ENCODE results near the gene NPHP4. TPM values are rescaled to one million over a fixed set of nuclear protein-coding genes. Genes with fewer than 3 reads are reported as not detected.

Gene NPHP4
- polyA plus RNA-seq, 4 donors: 1.4 to 10.0 (median 2.8) TPM

GRCh38 chr1:5960336-5960735 is 31.9 kb downstream of the NPHP4 start:
- FAIRE-seq (no peak), DNase-seq (no peak)
- Histone ChIP-seq H3K4me1 (ENCODE audit: control insufficient read depth in 3 of 3, insufficient read depth in 2 of 3, low read depth in 1 of 3, low read length in 2 of 3) (no peaks in the 10 kb centered on the region), H3K9me3 (ENCODE audit: control insufficient read depth in 2 of 2, insufficient read depth in 1 of 2, low read depth in 1 of 2, low read length in 1 of 2) (no peaks in the 10 kb centered on the region), H3K36me3 (ENCODE audit: control insufficient read depth in 3 of 3, insufficient read depth in 2 of 3, low read depth in 1 of 3, low read length in 3 of 3) (peaks cover 0 to 48% (median 0%) of the 10 kb centered on the region in 3 donors), H3K27ac (ENCODE audit: low read depth in 1 of 3, low read length in 2 of 3) (no peak overlapping the region), H3K4me3 (ENCODE audit: low read depth in 1 of 3, low read length in 3 of 3) (no peak overlapping the region), H3K27me3 (ENCODE audit: control insufficient read depth in 3 of 3, insufficient read depth in 3 of 3, low read length in 3 of 3) (no peaks in the 10 kb centered on the region)
- WGBS, 3 donors: 87 to 91% (median 90%) methylated on average over 7 of the region's 7 CpGs

DNA sequence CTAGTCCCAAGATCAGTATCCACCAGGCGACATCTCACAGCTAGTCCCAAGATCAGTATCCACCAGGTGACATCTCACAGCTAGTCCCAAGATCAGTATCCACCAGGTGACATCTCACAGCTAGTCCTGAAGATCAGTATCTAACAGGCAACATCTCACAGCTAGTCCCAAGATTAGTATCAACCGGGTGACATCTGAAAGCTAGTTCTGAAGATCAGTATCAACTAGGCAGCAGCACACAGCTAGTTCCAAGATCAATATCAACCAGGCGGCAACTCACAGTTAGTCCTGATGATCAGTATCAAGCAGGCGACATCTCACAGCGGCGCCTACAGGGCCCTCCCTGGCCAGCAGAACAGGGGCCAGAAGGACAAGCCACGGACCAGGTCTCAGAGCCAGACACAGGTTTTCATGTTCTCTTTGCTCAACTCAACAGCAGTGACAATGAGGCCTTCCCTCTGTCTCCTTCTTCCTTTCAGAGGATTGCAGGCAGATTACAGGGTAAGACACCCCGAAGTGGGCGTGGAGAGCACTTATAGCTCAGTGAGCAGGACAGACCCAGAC is 32.5 kb downstream of the NPHP4 start:
- no peak overlapping the region for H3K4me3 ChIP-seq (ENCODE audit: low read depth in 1 of 3, low read length in 3 of 3)
- H3K27me3 ChIP-seq (ENCODE audit: control insufficient read depth in 3 of 3, insufficient read depth in 3 of 3, low read length in 3 of 3): no peaks in the 10 kb centered on the region
- peaks cover 0 to 48% (median 2%) of the 10 kb centered on the region in 3 donors for H3K36me3 ChIP-seq (ENCODE audit: control insufficient read depth in 3 of 3, insufficient read depth in 2 of 3, low read depth in 1 of 3, low read length in 3 of 3)
- H3K27ac ChIP-seq (ENCODE audit: low read depth in 1 of 3, low read length in 2 of 3): no peak overlapping the region
- H3K9me3 ChIP-seq (ENCODE audit: control insufficient read depth in 2 of 2, insufficient read depth in 1 of 2, low read depth in 1 of 2, low read length in 1 of 2): no peaks in the 10 kb centered on the region
- whole genome bisulfite sequencing, 3 donors: 90 to 97% (median 95%) methylated on average over 8 to 9 of the region's 9 CpGs
- FAIRE-seq: no peak
- no peaks in the 10 kb centered on the region for H3K4me1 ChIP-seq (ENCODE audit: control insufficient read depth in 3 of 3, insufficient read depth in 2 of 3, low read depth in 1 of 3, low read length in 2 of 3)
- DNase-seq: no peak

GRCh38 chr1:5959087-5959486 is 33.1 kb downstream of the NPHP4 start:
- no peaks in the 10 kb centered on the region for H3K9me3 ChIP-seq (ENCODE audit: control insufficient read depth in 2 of 2, insufficient read depth in 1 of 2, low read depth in 1 of 2, low read length in 1 of 2)
- no peak overlapping the region for H3K27ac ChIP-seq (ENCODE audit: low read depth in 1 of 3, low read length in 2 of 3)
- WGBS, 3 donors: 88 to 94% (median 92%) methylated on average over 13 of the region's 13 CpGs
- H3K36me3 ChIP-seq (ENCODE audit: control insufficient read depth in 3 of 3, insufficient read depth in 2 of 3, low read depth in 1 of 3, low read length in 3 of 3): peaks cover 0 to 48% (median 2%) of the 10 kb centered on the region in 3 donors
- no peaks in the 10 kb centered on the region for H3K27me3 ChIP-seq (ENCODE audit: control insufficient read depth in 3 of 3, insufficient read depth in 3 of 3, low read length in 3 of 3)
- DNase-seq (no peak), FAIRE-seq (no peak)
- H3K4me1 ChIP-seq (ENCODE audit: control insufficient read depth in 3 of 3, insufficient read depth in 2 of 3, low read depth in 1 of 3, low read length in 2 of 3): no peaks in the 10 kb centered on the region
- H3K4me3 ChIP-seq (ENCODE audit: low read depth in 1 of 3, low read length in 3 of 3): no peak overlapping the region

- FAIRE-seq (no peak), DNase-seq (no peak)
- Histone ChIP-seq H3K27me3 (ENCODE audit: control insufficient read depth in 3 of 3, insufficient read depth in 3 of 3, low read length in 3 of 3) (no peaks in the 10 kb centered on the region), H3K4me3 (ENCODE audit: low read depth in 1 of 3, low read length in 3 of 3) (no peak overlapping the region), H3K36me3 (ENCODE audit: control insufficient read depth in 3 of 3, insufficient read depth in 2 of 3, low read depth in 1 of 3, low read length in 3 of 3) (peaks cover 0 to 51% (median 2%) of the 10 kb centered on the region in 3 donors), H3K27ac (ENCODE audit: low read depth in 1 of 3, low read length in 2 of 3) (no peak overlapping the region), H3K9me3 (ENCODE audit: control insufficient read depth in 2 of 2, insufficient read depth in 1 of 2, low read depth in 1 of 2, low read length in 1 of 2) (no peaks in the 10 kb centered on the region), H3K4me1 (ENCODE audit: control insufficient read depth in 3 of 3, insufficient read depth in 2 of 3, low read depth in 1 of 3, low read length in 2 of 3) (no peaks in the 10 kb centered on the region)
- WGBS, 3 donors: 88 to 89% (median 89%) methylated on average over 10 of the region's 10 CpGs
Observed at GRCh38 chr1:5956022-5956830, 36.0 kb downstream of the NPHP4 start.

- DNase-seq (no peak), FAIRE-seq (no peak)
- H3K4me3 ChIP-seq (ENCODE audit: low read depth in 1 of 3, low read length in 3 of 3): no peak overlapping the region
- H3K27me3 ChIP-seq (ENCODE audit: control insufficient read depth in 3 of 3, insufficient read depth in 3 of 3, low read length in 3 of 3): no peaks in the 10 kb centered on the region
- WGBS, 3 donors: 91 to 93% (median 92%) methylated on average over 10 of the region's 10 CpGs
- H3K4me1 ChIP-seq (ENCODE audit: control insufficient read depth in 3 of 3, insufficient read depth in 2 of 3, low read depth in 1 of 3, low read length in 2 of 3): no peaks in the 10 kb centered on the region
- H3K36me3 ChIP-seq (ENCODE audit: control insufficient read depth in 3 of 3, insufficient read depth in 2 of 3, low read depth in 1 of 3, low read length in 3 of 3): peaks cover 0 to 49% (median 2%) of the 10 kb centered on the region in 3 donors
- H3K9me3 ChIP-seq (ENCODE audit: control insufficient read depth in 2 of 2, insufficient read depth in 1 of 2, low read depth in 1 of 2, low read length in 1 of 2): no peaks in the 10 kb centered on the region
- H3K27ac ChIP-seq (ENCODE audit: low read depth in 1 of 3, low read length in 2 of 3): no peak overlapping the region
Observed at GRCh38 chr1:5955479-5955977, 36.7 kb downstream of the NPHP4 start.

GRCh38 chr1:5954964-5955363 is 37.3 kb downstream of the NPHP4 start:
- H3K27me3 ChIP-seq (ENCODE audit: control insufficient read depth in 3 of 3, insufficient read depth in 3 of 3, low read length in 3 of 3): no peaks in the 10 kb centered on the region
- H3K36me3 ChIP-seq (ENCODE audit: control insufficient read depth in 3 of 3, insufficient read depth in 2 of 3, low read depth in 1 of 3, low read length in 3 of 3): peaks cover 0 to 47% (median 2%) of the 10 kb centered on the region in 3 donors
- FAIRE-seq (no peak), DNase-seq (no peak)
- no peaks in the 10 kb centered on the region for H3K4me1 ChIP-seq (ENCODE audit: control insufficient read depth in 3 of 3, insufficient read depth in 2 of 3, low read depth in 1 of 3, low read length in 2 of 3)
- no peak overlapping the region for H3K27ac ChIP-seq (ENCODE audit: low read depth in 1 of 3, low read length in 2 of 3)
- no peak overlapping the region for H3K4me3 ChIP-seq (ENCODE audit: low read depth in 1 of 3, low read length in 3 of 3)
- WGBS, 3 donors: 66 to 91% (median 69%) methylated on average over 5 of the region's 5 CpGs
- no peaks in the 10 kb centered on the region for H3K9me3 ChIP-seq (ENCODE audit: control insufficient read depth in 2 of 2, insufficient read depth in 1 of 2, low read depth in 1 of 2, low read length in 1 of 2)

DNA sequence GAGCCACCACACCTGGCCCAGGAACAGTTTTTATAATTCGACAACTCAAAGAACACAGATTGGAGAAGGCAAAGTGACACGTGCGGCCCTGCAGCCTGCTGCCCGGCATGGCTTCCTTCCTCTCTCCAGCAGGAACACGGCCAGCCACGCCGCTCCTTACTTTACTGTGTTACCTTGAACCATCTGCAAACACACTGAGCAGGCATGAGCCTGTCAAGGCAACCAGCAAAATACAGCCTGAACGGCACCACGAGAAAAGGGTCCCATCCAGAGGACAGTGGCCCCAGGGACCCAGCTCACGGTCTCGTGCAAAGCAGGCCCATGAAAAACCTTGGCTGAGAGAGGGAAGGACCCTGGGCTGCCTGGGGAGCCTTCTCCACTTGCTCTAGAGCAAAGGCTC is 38.8 kb downstream of the NPHP4 start:
- H3K4me3 ChIP-seq (ENCODE audit: low read depth in 1 of 3, low read length in 3 of 3): no peak overlapping the region
- 96 to 99% (median 97%) methylated on average over 11 of the region's 11 CpGs for WGBS, 3 donors
- no peaks in the 10 kb centered on the region for H3K4me1 ChIP-seq (ENCODE audit: control insufficient read depth in 3 of 3, insufficient read depth in 2 of 3, low read depth in 1 of 3, low read length in 2 of 3)
- no peaks in the 10 kb centered on the region for H3K27me3 ChIP-seq (ENCODE audit: control insufficient read depth in 3 of 3, insufficient read depth in 3 of 3, low read length in 3 of 3)
- H3K27ac ChIP-seq (ENCODE audit: low read depth in 1 of 3, low read length in 2 of 3): no peak overlapping the region
- H3K9me3 ChIP-seq (ENCODE audit: control insufficient read depth in 2 of 2, insufficient read depth in 1 of 2, low read depth in 1 of 2, low read length in 1 of 2): no peaks in the 10 kb centered on the region
- peaks cover 0 to 41% (median 2%) of the 10 kb centered on the region in 3 donors for H3K36me3 ChIP-seq (ENCODE audit: control insufficient read depth in 3 of 3, insufficient read depth in 2 of 3, low read depth in 1 of 3, low read length in 3 of 3)
- DNase-seq (no peak), FAIRE-seq (no peak)

GRCh38 chr1:5951846-5952410 is 40.3 kb downstream of the NPHP4 start:
- H3K4me1 ChIP-seq (ENCODE audit: control insufficient read depth in 3 of 3, insufficient read depth in 2 of 3, low read depth in 1 of 3, low read length in 2 of 3): no peaks in the 10 kb centered on the region
- H3K4me3 ChIP-seq (ENCODE audit: low read depth in 1 of 3, low read length in 3 of 3): no peak overlapping the region
- H3K27ac ChIP-seq (ENCODE audit: low read depth in 1 of 3, low read length in 2 of 3): no peak overlapping the region
- WGBS, 3 donors: 95 to 96% (median 95%) methylated on average over 19 of the region's 19 CpGs
- DNase-seq: no peak
- no peak for FAIRE-seq
- H3K36me3 ChIP-seq (ENCODE audit: control insufficient read depth in 3 of 3, insufficient read depth in 2 of 3, low read depth in 1 of 3, low read length in 3 of 3): peaks cover 0 to 50% (median 2%) of the 10 kb centered on the region in 3 donors
- no peaks in the 10 kb centered on the region for H3K9me3 ChIP-seq (ENCODE audit: control insufficient read depth in 2 of 2, insufficient read depth in 1 of 2, low read depth in 1 of 2, low read length in 1 of 2)
- H3K27me3 ChIP-seq (ENCODE audit: control insufficient read depth in 3 of 3, insufficient read depth in 3 of 3, low read length in 3 of 3): no peaks in the 10 kb centered on the region

Data from small intestine (tissue), 7 donors.